Upper lobe of left lung (tissue), 4 donors: Measurements from ENCODE around the gene CAMK2G.

Experiments
- CTCF ChIP-seq, 6 experiments: fragments of 450-650 bp in 4 of 6; fragments of 200-600 bp in 2 of 6; sonication (generic) in 2 of 6; IDR thresholded peaks; one replicate each; pipeline ENCODE4 v1.5.1; 2016 to 2019; ENCODE audit warnings: antibody characterized with exemption in 6 of 6
- EP300 ChIP-seq, 4 donors: sonication (generic); formaldehyde crosslinking; IDR thresholded peaks; one replicate each; pipeline ENCODE4 v1.5.1; 2017; ENCODE audit warnings: antibody characterized with exemption in 4 of 4, control low read depth in 2 of 4
- POLR2A ChIP-seq, 4 donors: fragments of 450-650 bp; IDR thresholded peaks; one replicate each; pipeline ENCODE4 v1.5.1; 2016 to 2017; ENCODE audit warnings: antibody characterized with exemption in 4 of 4, mild to moderate bottlenecking in 2 of 4
- POLR2AphosphoS5 ChIP-seq, 2 donors: sonication (generic); formaldehyde crosslinking; IDR thresholded peaks; one replicate each; pipeline ENCODE4 v1.5.1; 2017; ENCODE audit warnings: antibody characterized with exemption in 2 of 2

- TF ChIP-seq EP300 (IDR thresholded peaks at IDR 0.05) = no peak
- TF ChIP-seq CTCF (IDR thresholded peaks at IDR 0.05) = no peak
- no peak for TF ChIP-seq POLR2A (IDR thresholded peaks at IDR 0.05)
- no peak for TF ChIP-seq POLR2AphosphoS5 (IDR thresholded peaks at IDR 0.05)
Observed at GRCh38 chr10:73857446-73857845, 16.9 kb downstream of the CAMK2G start.
